Prostate gland (tissue), 2 donors: ENCODE data around the gene ROGDI.

Source experiments
- POLR2A ChIP-seq: fragments of 450-650 bp; IDR thresholded peaks from one replicate; pipeline ENCODE4 v1.6.1; 2016; ENCODE audit warnings: antibody characterized with exemption, mild to moderate bottlenecking
- POLR2AphosphoS5 ChIP-seq: sonication (generic); formaldehyde crosslinking; IDR thresholded peaks from one replicate; pipeline ENCODE4 v1.6.1; 2017; ENCODE audit warnings: antibody characterized with exemption
- TF ChIP-seq, protein P1 (sequence below), 4 experiments: fragments of 200-600 bp in 2 of 4; fragments of 450-650 bp in 2 of 4; sonication (generic) in 2 of 4; IDR thresholded peaks; 1 replicate in 3 of 4; 2 replicates in 1 of 4; pipeline ENCODE4 v1.5.1; 2016 to 2019; ENCODE audit warnings: antibody characterized with exemption in 4 of 4, mild to moderate bottlenecking in 2 of 4, moderate library complexity in 2 of 4

DNA sequence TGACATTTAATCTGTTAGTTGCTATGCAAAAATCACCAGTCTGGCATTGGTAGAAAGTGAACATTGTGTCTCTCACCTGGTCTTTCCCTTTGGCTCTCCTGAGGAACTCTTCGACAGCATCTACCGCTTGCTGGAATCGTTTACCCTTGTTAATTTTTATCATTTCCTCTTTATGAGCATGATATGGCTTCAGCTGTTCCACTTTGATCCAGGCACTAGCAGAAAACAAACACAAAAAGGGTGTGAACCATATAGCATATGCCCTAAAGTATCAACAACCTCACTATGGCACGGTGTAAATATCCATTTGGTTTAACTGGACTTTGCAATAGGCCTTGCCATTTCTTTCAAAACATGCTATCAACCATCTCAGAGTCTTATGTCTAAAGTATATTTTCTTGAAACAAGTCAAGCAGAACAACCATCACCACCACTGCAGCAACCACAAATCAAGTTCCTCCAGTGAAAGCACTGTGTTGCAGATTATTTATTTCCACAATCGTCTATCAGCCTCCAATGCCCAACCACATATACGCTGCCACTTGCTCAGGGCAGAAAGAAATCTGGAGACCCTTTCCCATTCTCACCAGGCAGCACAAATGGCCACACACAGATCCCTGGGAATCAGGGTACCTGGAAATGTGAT, 30.4 kb upstream of the ROGDI start:
- TF ChIP-seq, protein P1, sequence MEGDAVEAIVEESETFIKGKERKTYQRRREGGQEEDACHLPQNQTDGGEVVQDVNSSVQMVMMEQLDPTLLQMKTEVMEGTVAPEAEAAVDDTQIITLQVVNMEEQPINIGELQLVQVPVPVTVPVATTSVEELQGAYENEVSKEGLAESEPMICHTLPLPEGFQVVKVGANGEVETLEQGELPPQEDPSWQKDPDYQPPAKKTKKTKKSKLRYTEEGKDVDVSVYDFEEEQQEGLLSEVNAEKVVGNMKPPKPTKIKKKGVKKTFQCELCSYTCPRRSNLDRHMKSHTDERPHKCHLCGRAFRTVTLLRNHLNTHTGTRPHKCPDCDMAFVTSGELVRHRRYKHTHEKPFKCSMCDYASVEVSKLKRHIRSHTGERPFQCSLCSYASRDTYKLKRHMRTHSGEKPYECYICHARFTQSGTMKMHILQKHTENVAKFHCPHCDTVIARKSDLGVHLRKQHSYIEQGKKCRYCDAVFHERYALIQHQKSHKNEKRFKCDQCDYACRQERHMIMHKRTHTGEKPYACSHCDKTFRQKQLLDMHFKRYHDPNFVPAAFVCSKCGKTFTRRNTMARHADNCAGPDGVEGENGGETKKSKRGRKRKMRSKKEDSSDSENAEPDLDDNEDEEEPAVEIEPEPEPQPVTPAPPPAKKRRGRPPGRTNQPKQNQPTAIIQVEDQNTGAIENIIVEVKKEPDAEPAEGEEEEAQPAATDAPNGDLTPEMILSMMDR (IDR thresholded peaks at IDR 0.05): no peak
- no peak for TF ChIP-seq POLR2AphosphoS5
- TF ChIP-seq POLR2A: no peak
